ENCODE measurements around the gene TLCD2.
"Not testable (repeated sequence)": the region's sequence is repeated elsewhere in the genome, so short reads cannot be mapped to it uniquely, and the experiment has no call there.

The TLCD2 gene

GRCh38 chr17:1743088-1743439 lies 32.9 kb upstream of the TLCD2 start:
- no peaks in the 10 kb centered on the region for H3K36me3 ChIP-seq (ENCODE audit: low read depth)
- H3K27me3 ChIP-seq (ENCODE audit: insufficient read depth, poor library complexity, severe bottlenecking) = no peaks in the 10 kb centered on the region
- TF ChIP-seq, protein P1, sequence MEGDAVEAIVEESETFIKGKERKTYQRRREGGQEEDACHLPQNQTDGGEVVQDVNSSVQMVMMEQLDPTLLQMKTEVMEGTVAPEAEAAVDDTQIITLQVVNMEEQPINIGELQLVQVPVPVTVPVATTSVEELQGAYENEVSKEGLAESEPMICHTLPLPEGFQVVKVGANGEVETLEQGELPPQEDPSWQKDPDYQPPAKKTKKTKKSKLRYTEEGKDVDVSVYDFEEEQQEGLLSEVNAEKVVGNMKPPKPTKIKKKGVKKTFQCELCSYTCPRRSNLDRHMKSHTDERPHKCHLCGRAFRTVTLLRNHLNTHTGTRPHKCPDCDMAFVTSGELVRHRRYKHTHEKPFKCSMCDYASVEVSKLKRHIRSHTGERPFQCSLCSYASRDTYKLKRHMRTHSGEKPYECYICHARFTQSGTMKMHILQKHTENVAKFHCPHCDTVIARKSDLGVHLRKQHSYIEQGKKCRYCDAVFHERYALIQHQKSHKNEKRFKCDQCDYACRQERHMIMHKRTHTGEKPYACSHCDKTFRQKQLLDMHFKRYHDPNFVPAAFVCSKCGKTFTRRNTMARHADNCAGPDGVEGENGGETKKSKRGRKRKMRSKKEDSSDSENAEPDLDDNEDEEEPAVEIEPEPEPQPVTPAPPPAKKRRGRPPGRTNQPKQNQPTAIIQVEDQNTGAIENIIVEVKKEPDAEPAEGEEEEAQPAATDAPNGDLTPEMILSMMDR (IDR thresholded peaks at IDR 0.05; ENCODE audit: poor library complexity, severe bottlenecking) = no peak
- no peaks in the 10 kb centered on the region for H3K9me3 ChIP-seq (ENCODE audit: severe bottlenecking)
- no peak overlapping the region for H3K4me3 ChIP-seq (ENCODE audit: severe bottlenecking)
- DNase-seq (ENCODE audit: low spot score) (peak; percentile 51), ATAC-seq (ENCODE audit: low read depth) (no peak)
- H3K4me1 ChIP-seq (ENCODE audit: insufficient read depth, poor library complexity, severe bottlenecking) = no peaks in the 10 kb centered on the region
- H3K27ac ChIP-seq (ENCODE audit: poor library complexity, severe bottlenecking) = no peak overlapping the region

DNA sequence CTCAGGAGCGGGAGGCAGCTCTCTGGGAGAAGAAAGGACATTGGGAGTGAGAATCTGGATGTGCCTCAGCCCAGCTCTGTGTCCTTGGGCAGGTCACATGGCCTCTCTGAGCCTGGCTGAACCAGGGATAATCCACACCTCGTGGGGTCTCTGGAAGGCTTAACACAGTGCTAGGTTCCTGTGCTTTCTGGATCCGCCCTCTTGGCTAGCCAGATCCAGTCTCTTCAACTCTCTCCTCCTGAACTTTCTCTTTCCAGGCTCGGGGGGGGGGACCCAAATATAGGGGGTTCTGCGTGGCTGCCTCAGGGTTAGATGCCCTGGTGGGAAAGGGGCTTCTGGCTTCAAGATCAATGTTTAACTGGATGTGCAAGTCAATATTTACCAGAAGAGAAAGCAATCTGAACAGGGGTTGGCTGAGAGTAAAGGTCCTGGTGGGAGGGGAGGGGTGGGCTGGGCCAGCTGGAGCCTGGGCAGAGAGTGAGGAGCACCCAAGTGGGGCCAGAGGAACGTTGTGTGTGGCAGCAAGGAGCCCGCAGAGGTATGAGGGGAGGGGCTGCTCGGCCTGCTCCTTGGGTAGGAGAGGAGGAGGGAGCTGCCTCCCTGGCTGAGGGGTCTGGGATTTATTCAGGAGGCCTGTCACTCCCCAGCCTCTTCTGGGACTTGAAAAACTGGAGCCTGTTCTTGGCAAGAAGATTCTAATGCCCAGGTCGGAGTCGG lies 32.4 kb upstream of the TLCD2 start, which contains the start of gene SERPINF2:
SERPINF2 (plus strand) TSS at position 501 of the 717 bp plus-strand sequence. CDS start 2,125 bp downstream, outside the sequence.
- H3K4me1 ChIP-seq (ENCODE audit: insufficient read depth, poor library complexity, severe bottlenecking) = no peaks in the 10 kb centered on the region
- TF ChIP-seq, protein P1 (IDR thresholded peaks at IDR 0.05; ENCODE audit: poor library complexity, severe bottlenecking) = no peak
- no peaks in the 10 kb centered on the region for H3K9me3 ChIP-seq (ENCODE audit: severe bottlenecking)
- H3K27ac ChIP-seq (ENCODE audit: poor library complexity, severe bottlenecking) = no peak within 1 kb of the TSS
- DNase-seq (ENCODE audit: low spot score) (no peak), ATAC-seq (ENCODE audit: low read depth) (no peak)
- no peaks in the 10 kb centered on the region for H3K36me3 ChIP-seq (ENCODE audit: low read depth)
- no peak within 1 kb of the TSS for H3K4me3 ChIP-seq (ENCODE audit: severe bottlenecking)
- no peaks in the 10 kb centered on the region for H3K27me3 ChIP-seq (ENCODE audit: insufficient read depth, poor library complexity, severe bottlenecking)

DNA sequence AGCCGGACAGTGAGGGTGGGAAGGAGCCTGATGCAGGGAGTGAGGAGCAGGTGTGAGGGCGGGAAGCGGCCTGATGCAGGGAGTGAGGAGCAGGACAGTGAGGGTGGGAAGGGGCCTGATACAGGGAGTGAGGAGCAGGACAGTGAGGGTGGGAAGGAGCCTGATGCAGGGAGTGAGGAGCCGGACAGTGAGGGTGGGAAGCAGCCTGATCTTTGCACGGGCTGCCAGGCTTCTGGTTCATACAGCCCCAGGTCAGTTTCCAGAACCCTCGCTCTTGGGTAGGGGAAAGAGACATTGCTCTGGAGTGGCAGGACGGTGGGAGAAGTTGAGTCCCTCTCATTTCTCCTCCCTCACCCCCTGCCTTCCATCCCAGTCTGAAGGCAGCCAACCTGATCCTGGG lies 31.7 kb upstream of the TLCD2 start:
- not testable (repeated sequence) for DNase-seq (ENCODE audit: low spot score); H3K36me3 ChIP-seq (ENCODE audit: low read depth); H3K9me3 ChIP-seq (ENCODE audit: severe bottlenecking); H3K27me3 ChIP-seq (ENCODE audit: insufficient read depth, poor library complexity, severe bottlenecking); H3K27ac ChIP-seq (ENCODE audit: poor library complexity, severe bottlenecking); H3K4me1 ChIP-seq (ENCODE audit: insufficient read depth, poor library complexity, severe bottlenecking); ATAC-seq (ENCODE audit: low read depth); H3K4me3 ChIP-seq (ENCODE audit: severe bottlenecking)

- no peaks in the 10 kb centered on the region for H3K36me3 ChIP-seq (ENCODE audit: low read depth)
- TF ChIP-seq, protein P1 (IDR thresholded peaks at IDR 0.05; ENCODE audit: poor library complexity, severe bottlenecking) = no peak
- no peak overlapping the region for H3K27ac ChIP-seq (ENCODE audit: poor library complexity, severe bottlenecking)
- no peak overlapping the region for H3K4me3 ChIP-seq (ENCODE audit: severe bottlenecking)
- H3K9me3 ChIP-seq (ENCODE audit: severe bottlenecking) = no peaks in the 10 kb centered on the region
- DNase-seq (ENCODE audit: low spot score) (peak; percentile 50), ATAC-seq (ENCODE audit: low read depth) (no peak)
- peaks cover 3% of the 10 kb centered on the region for H3K4me1 ChIP-seq (ENCODE audit: insufficient read depth, poor library complexity, severe bottlenecking)
- no peaks in the 10 kb centered on the region for H3K27me3 ChIP-seq (ENCODE audit: insufficient read depth, poor library complexity, severe bottlenecking)
These were observed 27.5 kb upstream of the TLCD2 start for GRCh38 chr17:1737531-1738291.

DNA sequence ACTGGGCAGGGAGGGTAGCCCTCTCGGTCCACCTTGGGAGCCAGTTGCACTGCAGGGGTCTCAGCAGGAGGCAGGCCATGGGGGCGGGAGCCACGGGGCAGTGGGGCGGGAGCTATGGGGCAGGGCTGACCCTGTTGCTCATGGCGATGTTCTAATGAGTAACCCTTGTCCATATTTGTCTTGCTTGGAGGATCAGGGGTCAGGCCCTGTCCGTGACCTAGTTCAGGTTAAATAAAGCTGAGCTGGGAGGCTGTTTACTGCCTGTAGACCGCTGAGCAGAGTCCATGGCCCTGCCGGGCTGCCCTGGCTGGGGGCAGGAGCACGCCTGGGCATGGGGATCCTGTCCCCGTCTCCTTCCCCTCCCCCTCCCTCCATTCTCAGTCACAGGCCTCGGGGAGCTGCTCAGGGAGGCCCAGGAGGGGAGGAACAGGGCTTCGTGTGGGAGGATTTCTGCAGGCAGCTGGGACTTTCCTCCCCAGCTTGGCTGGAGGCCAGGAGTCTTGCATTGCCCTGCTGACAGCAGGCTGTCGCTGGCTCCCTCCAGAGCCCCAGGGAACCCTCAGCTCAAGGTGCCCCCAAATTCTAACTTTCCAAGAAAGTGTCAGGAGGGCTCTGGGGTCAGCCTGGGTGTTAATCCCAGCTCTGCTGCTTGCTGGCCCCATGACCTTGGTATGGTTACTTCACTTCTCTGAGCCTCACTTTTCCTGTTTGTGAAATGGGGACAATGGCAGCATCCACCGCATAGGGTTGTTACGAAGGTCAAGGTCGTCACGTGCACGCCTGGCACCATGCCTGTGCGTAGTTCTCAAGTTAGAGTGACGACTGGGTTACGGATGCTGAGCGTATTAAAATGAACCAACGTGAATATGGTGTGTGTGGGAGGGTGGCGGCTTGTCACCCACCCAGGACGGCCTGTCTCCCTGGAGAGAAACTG lies 26.4 kb upstream of the TLCD2 start:
- H3K27ac ChIP-seq (ENCODE audit: poor library complexity, severe bottlenecking) = no peak overlapping the region
- ATAC-seq (ENCODE audit: low read depth) = peak; percentile 54
- no peaks in the 10 kb centered on the region for H3K9me3 ChIP-seq (ENCODE audit: severe bottlenecking)
- no peaks in the 10 kb centered on the region for H3K27me3 ChIP-seq (ENCODE audit: insufficient read depth, poor library complexity, severe bottlenecking)
- peaks cover 3% of the 10 kb centered on the region for H3K4me1 ChIP-seq (ENCODE audit: insufficient read depth, poor library complexity, severe bottlenecking)
- TF ChIP-seq, protein P1 (IDR thresholded peaks at IDR 0.05; ENCODE audit: poor library complexity, severe bottlenecking) = no peak
- DNase-seq (ENCODE audit: low spot score) = peak; percentile 56
- no peaks in the 10 kb centered on the region; the same call in 1 of the 2 replicates for H3K36me3 ChIP-seq (ENCODE audit: low read depth)
- H3K4me3 ChIP-seq (ENCODE audit: severe bottlenecking) = no peak overlapping the region

Data from RWPE2 (cell line).